RPMI7951 (cell line): ENCODE measurements around the gene ADCY3. TPM values are rescaled to one million over a fixed set of nuclear protein-coding genes. Genes with fewer than 3 reads are reported as not detected.
"Not testable (repeated sequence)": the region's sequence is repeated elsewhere in the genome, so short reads cannot be mapped to it uniquely, and the experiment has no call there.

Experiments
- DNase-seq: peaks from one replicate; pipeline ENCODE4 v3.0.0-alpha.2; 2012; ENCODE audit warnings: low read depth
- total RNA-seq: library from RNA; depleted of rRNA; stranded (reverse); fragments of >200 nt; shearing (Covaris generic); gene quantifications from 2 replicates; pipeline ENCODE4 v1.2.3, GENCODE V29; 2014

ADCY3 gene
- total RNA-seq, 1 experiment from 2014 or later: 21.3 TPM

GRCh38 chr2:24815171-24815570, 104.9 kb downstream of the ADCY3 start:
- DNase-seq: no peak

- DNase-seq: no peak
These were observed 105.5 kb downstream of the ADCY3 start for GRCh38 chr2:24814516-24814915.

DNA sequence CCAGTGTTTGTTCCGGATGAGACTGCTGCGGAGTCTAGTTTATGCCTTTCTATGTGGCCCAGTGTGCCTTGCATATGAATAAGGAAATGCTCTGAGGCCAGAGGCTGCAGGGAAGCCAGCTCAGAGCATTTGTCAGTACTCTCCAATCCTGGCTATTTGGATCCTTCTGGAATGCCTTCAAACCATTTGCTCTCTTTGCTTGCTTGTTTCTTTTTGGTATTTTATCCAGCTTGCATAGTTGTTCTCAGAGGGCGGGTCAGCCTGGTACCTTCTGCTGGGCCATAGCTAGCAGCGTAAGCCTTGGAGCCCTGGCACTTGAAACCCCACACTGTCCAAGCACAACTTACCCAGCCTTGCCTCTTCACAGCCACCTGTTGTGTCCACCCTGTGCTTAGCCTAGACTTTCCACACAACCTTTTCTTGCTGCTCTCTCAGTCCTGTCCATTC, 106.3 kb downstream of the ADCY3 start:
- DNase-seq: no peak

GRCh38 chr2:24809316-24810007, 110.6 kb downstream of the ADCY3 start:
- no peak for DNase-seq

GRCh38 chr2:24806661-24807036, 113.4 kb downstream of the ADCY3 start:
- no peak for DNase-seq

GRCh38 chr2:24805811-24806660, 114.0 kb downstream of the ADCY3 start:
- not testable (repeated sequence) for DNase-seq

DNA sequence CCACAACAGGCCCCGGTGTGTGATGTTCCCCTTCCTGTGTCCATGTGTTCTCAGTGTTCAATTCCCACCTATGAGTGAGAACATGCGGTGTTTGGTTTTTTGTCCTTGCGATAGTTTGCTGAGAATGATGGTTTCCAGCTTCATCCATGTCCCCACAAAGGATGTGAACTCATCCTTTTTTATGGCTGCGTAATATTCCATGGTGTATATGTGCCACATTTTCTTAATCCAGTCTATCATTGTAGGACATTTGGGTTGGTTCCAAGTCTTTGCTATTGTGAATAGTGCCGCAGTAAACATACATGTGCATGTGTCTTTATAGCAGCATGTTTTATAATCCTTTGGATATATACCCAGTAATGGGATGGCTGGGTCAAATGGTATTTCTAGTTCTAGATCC, 119.5 kb downstream of the ADCY3 start:
- DNase-seq: not testable (repeated sequence)

GRCh38 chr2:24797644-24798043, 122.4 kb downstream of the ADCY3 start:
- DNase-seq: no peak

DNA sequence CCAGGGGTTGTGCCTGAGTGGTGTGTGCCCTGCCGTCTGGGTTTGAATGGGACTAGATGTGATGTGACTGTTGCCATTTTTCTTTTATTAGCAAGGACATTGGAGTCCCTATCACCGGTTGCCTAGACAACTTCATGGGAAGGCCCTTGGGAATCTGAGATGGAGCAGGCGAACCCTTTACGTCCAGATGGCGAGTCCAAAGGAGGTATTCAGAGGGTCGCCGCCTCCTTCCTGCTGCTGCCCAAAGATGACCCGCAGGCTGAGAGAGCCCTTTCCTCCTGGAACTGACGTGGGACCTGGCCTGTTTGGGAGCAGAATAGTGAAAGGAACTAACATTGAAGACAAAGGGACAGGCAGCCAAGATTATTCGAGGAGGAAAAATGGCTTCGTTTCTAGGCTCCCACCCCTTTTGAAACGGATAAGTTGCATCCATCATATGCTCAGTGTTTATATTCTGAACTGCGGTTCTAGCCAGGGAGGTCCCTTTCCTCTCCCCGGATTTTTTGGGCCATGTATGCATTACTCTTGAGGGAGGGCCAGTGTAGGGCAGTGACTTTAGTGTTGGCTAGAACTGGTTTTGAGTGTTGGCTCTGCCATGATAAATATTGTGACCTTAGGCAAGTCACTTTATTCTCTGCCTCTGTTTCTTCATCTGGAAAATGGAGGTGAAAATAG, 126.1 kb downstream of the ADCY3 start:
- peak; percentile 50 for DNase-seq

- peak; percentile 96 for DNase-seq
These were observed 126.9 kb downstream of the ADCY3 start, which contains the start of the genes CENPO and PTRHD1 for GRCh38 chr2:24792874-24793760. CENPO (plus strand) TSS chr2:24793425; CDS start chr2:24793920, 495 bp downstream. PTRHD1 (minus strand) TSS chr2:24793391; CDS start chr2:24793377, 14 bp downstream.

DNA sequence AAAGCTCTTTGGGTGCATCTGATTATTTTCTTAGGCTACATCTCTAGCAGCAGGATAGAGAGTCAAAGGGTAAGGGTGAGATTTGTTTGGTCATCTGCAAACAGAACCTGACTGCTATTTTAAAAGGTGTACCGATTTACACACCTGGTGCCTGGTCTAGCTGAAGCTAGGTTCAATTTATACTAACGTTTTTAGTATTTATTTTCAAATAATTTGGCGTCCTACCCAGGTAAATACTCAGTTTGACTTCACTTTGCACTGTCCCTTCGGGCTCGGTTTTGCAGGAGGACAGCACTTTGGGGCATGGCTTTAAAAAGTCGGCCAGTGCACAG, 127.5 kb downstream of the ADCY3 start:
- no peak for DNase-seq

DNA sequence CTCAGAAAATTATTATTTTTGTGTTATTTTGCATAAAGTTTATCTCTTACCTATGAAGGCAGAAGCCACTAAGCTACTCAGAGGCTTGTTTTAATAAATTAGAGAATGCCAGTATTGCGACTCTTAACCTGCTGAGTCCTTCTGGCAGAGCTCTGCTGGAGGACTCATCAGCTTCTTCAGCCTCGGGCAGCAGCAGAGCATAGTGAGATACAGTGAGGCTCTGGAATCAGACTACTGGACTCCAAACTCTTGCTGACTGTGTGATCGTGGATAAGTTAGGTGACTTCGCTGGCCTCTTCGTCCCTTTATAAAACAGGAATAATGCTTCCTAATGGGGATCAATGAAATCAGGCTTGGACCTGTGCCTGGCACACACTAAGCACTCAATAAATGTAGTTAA, 128.6 kb downstream of the ADCY3 start:
- DNase-seq: no peak

- DNase-seq: no peak
These were observed 131.2 kb downstream of the ADCY3 start for GRCh38 chr2:24788816-24789215.

DNA sequence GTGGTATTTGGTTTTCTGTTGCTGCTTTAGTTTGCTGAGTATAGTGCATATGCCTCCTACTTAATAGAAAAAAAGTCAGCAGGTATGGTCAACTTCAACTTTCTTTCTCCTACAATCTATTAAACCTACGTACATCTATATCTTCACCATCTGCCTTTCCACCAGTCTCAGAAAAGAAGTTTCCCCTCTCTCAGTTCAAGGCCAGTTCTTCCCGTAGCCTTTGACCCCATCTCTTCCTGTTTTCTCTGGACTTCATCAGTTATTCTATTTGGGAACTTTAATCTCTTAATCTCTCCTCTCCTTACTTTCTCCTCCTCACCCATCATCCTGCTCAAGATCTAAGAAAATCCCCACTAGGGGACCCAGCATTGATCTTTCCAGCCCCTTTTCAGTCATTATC, 132.5 kb downstream of the ADCY3 start:
- DNase-seq: no peak

DNA sequence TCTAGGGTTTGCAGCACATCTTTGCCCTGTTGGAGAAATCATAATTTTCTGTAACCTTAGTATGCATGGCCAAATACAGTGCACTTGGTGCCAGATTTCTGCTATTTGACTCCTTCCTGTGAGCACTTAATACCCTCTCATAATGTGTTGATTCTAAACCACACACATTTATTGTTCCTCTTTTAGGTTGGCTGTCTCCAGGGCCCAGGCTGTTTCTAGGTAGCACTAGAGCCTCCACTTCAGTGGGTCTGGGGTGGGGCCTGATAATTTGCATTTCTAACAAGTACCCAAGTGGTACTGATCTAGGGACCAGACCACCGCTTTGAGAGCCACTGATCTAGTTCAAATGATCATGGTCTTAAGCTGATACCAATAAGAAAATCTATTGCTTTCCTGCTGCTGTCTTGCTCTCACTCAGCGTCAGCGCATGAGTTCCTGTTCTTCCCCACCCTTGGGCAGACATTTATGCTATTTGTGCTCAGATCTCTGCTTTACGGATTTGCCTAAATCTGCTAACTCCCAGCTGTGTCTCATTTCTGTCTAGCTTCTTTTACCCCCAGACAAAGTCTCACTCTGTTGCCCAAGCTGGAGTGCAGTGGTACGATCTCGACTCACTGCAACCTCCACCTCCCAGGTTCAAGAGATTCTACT, 134.2 kb downstream of the ADCY3 start:
- DNase-seq: no peak

- DNase-seq: no peak
These were observed 136.4 kb downstream of the ADCY3 start for GRCh38 chr2:24783641-24784040.

GRCh38 chr2:24779116-24779515, 140.9 kb downstream of the ADCY3 start:
- no peak for DNase-seq

GRCh38 chr2:24774373-24774772, 145.7 kb downstream of the ADCY3 start:
- no peak for DNase-seq

DNA sequence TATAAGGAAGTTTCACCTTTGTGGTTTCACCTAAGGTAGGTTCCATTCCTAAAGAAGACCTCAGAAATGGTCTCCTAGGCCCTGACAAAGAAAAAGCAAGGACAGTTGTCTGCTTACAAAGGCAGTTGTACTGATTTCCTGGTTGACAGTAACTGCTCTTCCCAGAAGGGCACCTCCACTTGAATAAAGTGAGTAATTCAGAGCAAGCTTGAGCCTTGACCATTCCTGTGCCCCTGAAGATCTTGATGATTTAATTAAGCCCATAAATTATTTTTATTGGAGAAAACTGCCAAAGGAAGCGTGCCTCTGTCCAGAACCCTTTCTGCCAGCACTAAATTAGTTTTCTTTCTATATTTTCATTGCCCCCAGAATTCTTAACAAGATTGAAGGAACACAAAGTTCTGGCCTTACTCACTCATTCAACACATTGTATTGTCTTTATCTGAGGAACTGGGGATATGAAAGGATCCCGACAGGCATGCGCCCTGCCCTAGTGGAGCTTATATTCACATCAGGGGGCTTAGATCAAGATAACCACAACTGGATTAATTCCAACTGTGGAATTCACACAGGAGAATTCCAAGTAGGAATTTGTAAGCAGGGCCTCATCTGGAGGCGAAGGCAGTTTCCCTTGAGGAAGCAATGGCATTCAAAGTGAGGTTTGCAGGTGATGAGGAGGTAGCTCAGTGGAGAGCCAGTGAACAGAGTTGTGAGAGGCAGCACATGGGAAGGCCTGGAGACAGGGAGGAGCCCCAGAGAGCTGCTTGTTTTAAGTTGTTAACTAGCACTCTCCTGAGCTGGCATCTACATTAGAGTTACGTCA, 148.1 kb downstream of the ADCY3 start:
- no peak for DNase-seq

DNA sequence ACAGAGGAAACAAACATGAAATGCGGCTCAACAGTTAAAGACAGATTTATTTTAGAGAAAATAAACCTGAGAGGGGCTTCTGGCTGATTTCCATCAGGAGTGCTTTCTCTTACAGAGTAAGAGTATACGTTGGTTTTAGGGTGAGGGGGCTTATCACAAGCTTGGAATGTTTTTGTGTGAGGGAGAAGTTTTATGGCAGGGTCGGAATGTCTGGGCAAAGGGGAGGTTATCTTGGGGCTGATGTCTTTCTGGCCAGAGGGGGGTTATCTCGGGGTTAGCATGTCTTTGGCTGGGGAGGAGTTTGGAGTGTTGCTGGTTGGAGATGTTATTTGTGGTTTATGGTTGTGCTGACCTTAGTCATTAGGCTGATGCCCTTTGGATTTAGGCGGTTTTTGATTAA, 149.0 kb downstream of the ADCY3 start:
- no peak for DNase-seq
